HEK293T (cell line): ENCODE measurements around the gene ARL5C.

Experiments used
- BHLHE40 ChIP-seq: fragments of 450-650 bp; IDR thresholded peaks from 2 replicates; pipeline ENCODE4 v1.6.1; 2016; ENCODE audit warnings: mild to moderate bottlenecking, moderate library complexity, borderline replicate concordance
- ELF4 ChIP-seq: fragments of 450-650 bp; IDR thresholded peaks from 2 replicates; pipeline ENCODE4 v1.6.1; 2017; ENCODE audit warnings: antibody characterized with exemption
- FOXM1 ChIP-seq: fragments of 450-650 bp; IDR thresholded peaks from 2 replicates; pipeline ENCODE4 v1.6.1; 2017; ENCODE audit warnings: mild to moderate bottlenecking, borderline replicate concordance
- LEF1 ChIP-seq: fragments of 450-650 bp; IDR thresholded peaks from 2 replicates; pipeline ENCODE4 v1.6.1; 2017; ENCODE audit warnings: mild to moderate bottlenecking, borderline replicate concordance
- TARDBP ChIP-seq: fragments of 450-650 bp; IDR thresholded peaks from 2 replicates; pipeline ENCODE4 v1.6.1; 2016

- TF ChIP-seq FOXM1 (no peak), BHLHE40 (no peak), LEF1 (no peak), ELF4 (no peak), TARDBP (no peak)
Measured at GRCh38 chr17:39141915-39142664, 23.9 kb downstream of the ARL5C start.
